GM12865 (cell line): ENCODE measurements around the gene AKR1D1.
"Not testable (repeated sequence)": the region's sequence is repeated elsewhere in the genome, so short reads cannot be mapped to it uniquely, and the experiment has no call there.

ENCODE experiments used
- DNase-seq: peaks from one replicate; pipeline ENCODE4 v3.0.0; 2010; ENCODE audit warnings: low read depth
- H3K4me3 ChIP-seq: 2 replicates; pipeline ENCODE4 v1.5.1; 2011; ENCODE audit warnings: mild to moderate bottlenecking, low read depth, low read length, control low read depth
- TF ChIP-seq, protein P1 (sequence below): IDR thresholded peaks from 2 replicates; pipeline ENCODE4 v1.5.1; 2011; ENCODE audit warnings: low read length, control low read depth, low read depth, inconsistent platforms; ENCODE audit not compliant: insufficient read depth; ENCODE audit errors: missing control alignments

The AKR1D1 gene

DNA sequence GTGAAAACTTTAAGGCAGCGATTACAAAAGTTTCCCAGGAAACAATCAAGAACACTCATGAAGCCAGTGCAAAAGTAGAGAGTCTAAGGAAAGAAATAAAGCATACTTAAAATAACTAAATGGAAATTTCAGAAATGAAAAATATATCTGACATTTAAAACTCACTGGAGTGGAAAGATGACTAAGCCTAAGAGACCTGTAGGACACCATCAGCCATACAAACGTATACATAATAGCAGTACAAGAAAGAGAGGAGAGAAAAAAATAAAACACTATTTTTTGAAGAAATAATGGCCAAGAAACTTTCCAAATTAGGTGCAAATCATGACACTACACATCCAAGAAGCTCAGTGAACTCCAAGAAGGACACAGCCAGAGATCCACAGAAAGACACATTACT is 5.4 kb upstream of the AKR1D1 start:
- DNase-seq: no peak
- TF ChIP-seq, protein P1, sequence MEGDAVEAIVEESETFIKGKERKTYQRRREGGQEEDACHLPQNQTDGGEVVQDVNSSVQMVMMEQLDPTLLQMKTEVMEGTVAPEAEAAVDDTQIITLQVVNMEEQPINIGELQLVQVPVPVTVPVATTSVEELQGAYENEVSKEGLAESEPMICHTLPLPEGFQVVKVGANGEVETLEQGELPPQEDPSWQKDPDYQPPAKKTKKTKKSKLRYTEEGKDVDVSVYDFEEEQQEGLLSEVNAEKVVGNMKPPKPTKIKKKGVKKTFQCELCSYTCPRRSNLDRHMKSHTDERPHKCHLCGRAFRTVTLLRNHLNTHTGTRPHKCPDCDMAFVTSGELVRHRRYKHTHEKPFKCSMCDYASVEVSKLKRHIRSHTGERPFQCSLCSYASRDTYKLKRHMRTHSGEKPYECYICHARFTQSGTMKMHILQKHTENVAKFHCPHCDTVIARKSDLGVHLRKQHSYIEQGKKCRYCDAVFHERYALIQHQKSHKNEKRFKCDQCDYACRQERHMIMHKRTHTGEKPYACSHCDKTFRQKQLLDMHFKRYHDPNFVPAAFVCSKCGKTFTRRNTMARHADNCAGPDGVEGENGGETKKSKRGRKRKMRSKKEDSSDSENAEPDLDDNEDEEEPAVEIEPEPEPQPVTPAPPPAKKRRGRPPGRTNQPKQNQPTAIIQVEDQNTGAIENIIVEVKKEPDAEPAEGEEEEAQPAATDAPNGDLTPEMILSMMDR: no peak
- no peak overlapping the region for H3K4me3 ChIP-seq

DNA sequence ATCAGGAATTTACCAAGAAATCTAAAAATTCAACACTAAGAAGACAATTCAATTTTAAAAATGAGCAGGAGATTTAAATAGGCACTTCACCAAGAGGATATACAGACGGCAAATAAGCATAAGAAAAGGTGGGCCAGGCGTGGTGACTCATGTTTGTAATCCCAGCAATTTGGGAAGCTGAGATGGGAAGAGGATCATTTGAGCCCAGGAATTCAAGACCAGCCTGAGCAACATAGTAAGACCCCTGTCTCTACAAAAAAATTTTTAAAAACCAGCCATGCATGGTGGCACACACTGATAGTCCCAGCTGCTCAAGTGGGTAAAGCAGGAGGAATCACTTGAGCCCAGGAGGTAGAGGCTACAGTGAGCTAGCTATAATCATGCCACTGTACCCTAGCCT is 3.5 kb upstream of the AKR1D1 start:
- DNase-seq: no peak
- no peak overlapping the region for H3K4me3 ChIP-seq
- TF ChIP-seq, protein P1: no peak

DNA sequence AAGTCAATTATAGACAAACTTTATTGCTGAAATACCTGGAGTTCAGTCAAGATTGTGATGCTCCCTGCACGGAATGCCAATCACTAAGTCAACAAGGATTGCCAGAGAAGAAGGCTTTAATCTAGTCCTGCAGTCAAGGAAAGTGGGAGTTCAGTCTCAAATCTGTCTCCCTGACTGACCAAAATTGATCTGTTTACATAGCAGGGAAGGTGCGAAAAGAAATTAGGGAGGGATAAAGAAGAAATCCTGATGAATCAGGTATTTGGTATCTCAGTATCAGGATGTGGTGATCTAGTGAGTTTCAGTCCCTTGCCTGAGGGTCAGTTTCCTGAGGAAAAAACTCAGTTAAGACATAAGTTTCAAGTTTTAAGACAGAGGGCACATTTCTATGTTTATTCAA is 2.1 kb upstream of the AKR1D1 start:
- TF ChIP-seq, protein P1: no peak
- DNase-seq: no peak
- H3K4me3 ChIP-seq: no peak overlapping the region

DNA sequence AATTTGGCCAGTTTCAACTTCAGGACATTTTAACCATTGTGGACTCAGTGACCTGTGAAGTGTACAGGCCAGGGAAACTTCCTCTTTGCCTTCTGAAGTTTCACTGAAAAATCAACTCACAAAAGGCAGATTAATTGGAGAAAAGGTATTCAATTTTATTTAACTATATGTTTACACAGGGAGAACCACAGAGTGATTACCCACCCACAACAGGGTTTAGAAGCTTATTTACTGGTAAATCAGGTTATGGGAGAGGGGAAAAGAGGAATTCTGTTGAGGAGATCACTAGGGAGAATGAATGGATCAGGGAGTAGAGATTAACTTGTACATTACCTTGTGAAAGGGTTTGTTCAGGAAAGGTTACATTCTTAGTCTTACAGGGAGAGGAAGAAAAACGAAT is 1.7 kb upstream of the AKR1D1 start:
- no peak overlapping the region for H3K4me3 ChIP-seq
- TF ChIP-seq, protein P1: no peak
- DNase-seq: no peak

DNA sequence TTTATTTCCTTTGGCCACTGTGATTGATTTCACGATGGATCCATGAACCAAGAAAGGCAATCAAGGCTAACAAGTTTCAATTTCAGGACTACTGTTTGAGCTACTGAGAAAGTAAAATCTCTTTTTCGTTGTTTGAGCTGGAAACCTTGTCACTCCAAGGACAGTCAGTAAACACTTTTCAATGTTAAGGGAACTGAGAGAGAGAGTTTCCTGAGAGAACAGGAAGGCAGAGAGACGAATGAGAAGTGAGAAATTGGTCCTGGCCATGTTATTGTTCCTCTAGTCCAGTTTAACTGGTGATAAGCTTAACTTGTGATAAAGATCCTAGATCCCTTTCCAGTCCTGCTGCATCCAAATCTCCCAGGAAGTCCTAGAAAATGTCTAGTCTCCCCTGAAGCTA is 909 bp upstream of the AKR1D1 start:
- TF ChIP-seq, protein P1: no peak
- DNase-seq: peak; percentile 41
- no peak overlapping the region for H3K4me3 ChIP-seq

DNA sequence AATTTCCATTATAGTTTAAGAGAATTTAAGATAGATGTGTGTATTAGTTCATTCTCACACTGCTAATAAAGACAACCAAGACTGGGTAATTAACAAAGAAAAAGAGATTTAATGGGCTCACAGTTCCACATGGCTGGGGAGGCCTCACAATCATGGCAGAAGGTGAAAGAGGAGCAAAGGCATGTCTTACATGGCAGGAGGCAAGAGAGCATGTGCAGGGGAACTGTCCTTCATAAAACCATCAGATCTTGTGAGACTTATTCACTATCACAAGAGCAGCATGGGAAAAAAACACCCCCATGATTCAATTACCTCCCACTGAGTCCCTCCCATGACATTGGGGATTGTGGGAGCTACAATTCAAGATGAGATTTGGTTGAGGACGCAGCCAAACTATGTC is 473 bp upstream of the AKR1D1 start:
- not testable (repeated sequence) for H3K4me3 ChIP-seq, DNase-seq

DNA sequence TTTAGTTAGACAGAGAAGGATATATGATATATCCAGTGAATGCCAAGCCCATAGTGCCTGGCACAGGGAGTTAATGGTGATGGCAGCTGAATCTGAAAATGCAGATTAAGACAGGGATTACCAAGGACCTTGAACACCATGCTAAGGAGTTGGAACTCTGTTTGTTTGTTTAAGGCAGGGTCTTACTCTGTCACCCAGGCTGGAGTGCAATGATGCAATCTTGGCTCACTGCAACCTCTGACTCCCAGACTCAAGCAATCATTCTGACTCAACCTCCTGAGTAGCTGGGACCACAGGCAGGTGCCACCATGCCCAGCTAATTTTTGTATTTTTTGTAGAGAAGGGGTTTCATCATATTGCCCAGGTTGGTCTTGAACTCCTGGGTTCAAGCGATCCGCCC is 1.6 kb downstream of the AKR1D1 start:
- no peak overlapping the region for H3K4me3 ChIP-seq
- no peak for DNase-seq
- TF ChIP-seq, protein P1: no peak

DNA sequence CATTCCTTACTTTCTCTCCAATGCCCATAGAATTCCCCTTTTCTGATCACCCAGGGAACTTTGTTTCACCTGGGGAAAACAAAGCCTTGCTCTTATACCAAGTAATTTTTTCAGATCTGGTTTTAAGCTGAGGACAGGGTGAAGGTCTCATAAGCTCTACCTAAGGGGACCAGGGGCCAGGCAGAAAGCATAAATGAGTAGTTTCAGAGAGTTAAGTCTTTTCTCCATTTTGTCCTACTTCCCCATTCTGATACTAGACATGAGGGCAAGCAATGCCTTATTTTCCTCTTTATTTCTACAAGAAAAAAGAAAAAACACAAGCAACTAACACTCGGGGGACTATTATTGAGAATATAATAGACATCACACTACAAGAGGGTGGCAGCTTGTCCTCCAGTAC is 2.9 kb downstream of the AKR1D1 start:
- DNase-seq: peak; percentile 22
- TF ChIP-seq, protein P1: no peak
- no peak overlapping the region for H3K4me3 ChIP-seq
